ENCODE measurements around the gene HMGA1. TPM values are rescaled to one million over a fixed set of nuclear protein-coding genes. Genes with fewer than 3 reads are reported as not detected.

Gene HMGA1
- polyA plus RNA-seq, 1 of the 3 experiments (the other 2 are of a cell fraction): 433 TPM

- WGBS (ENCODE audit: low lambda C conversion rate): 86% methylated on average over 2 of the region's 2 CpGs
- no peak for DNase-seq
- no peaks in the 10 kb centered on the region for H3K27me3 ChIP-seq (ENCODE audit: insufficient read depth)
- ChIA-PET POLR2A (no interaction called here), CTCF (interaction anchor here (0.7 to 7.3 kb wide), 3 partner anchors 10 to 42 kb away, joined by 3 to 62 read pairs (median 4); no protein-coding TSS in a partner anchor)
- H3K9me3 ChIP-seq: no peaks in the 10 kb centered on the region
- TF ChIP-seq MAX (IDR thresholded peaks at IDR 0.05; ENCODE audit: low read depth): no peak
- TF ChIP-seq, protein P1, sequence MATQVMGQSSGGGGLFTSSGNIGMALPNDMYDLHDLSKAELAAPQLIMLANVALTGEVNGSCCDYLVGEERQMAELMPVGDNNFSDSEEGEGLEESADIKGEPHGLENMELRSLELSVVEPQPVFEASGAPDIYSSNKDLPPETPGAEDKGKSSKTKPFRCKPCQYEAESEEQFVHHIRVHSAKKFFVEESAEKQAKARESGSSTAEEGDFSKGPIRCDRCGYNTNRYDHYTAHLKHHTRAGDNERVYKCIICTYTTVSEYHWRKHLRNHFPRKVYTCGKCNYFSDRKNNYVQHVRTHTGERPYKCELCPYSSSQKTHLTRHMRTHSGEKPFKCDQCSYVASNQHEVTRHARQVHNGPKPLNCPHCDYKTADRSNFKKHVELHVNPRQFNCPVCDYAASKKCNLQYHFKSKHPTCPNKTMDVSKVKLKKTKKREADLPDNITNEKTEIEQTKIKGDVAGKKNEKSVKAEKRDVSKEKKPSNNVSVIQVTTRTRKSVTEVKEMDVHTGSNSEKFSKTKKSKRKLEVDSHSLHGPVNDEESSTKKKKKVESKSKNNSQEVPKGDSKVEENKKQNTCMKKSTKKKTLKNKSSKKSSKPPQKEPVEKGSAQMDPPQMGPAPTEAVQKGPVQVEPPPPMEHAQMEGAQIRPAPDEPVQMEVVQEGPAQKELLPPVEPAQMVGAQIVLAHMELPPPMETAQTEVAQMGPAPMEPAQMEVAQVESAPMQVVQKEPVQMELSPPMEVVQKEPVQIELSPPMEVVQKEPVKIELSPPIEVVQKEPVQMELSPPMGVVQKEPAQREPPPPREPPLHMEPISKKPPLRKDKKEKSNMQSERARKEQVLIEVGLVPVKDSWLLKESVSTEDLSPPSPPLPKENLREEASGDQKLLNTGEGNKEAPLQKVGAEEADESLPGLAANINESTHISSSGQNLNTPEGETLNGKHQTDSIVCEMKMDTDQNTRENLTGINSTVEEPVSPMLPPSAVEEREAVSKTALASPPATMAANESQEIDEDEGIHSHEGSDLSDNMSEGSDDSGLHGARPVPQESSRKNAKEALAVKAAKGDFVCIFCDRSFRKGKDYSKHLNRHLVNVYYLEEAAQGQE (IDR thresholded peaks at IDR 0.05; ENCODE audit: low read depth, low read length): no peak
- no peak for TF ChIP-seq FOSL2 (IDR thresholded peaks at IDR 0.05; ENCODE audit: borderline replicate concordance, low read depth)
- no peak for TF ChIP-seq FOXM1 (IDR thresholded peaks at IDR 0.05; ENCODE audit: low read depth)
- no peak for TF ChIP-seq NRF1 (IDR thresholded peaks at IDR 0.05; ENCODE audit: low read depth, low read length)
- no peak for TF ChIP-seq IRF3 (IDR thresholded peaks at IDR 0.05; ENCODE audit: low read depth, low read length)
- TF ChIP-seq MEF2A (IDR thresholded peaks at IDR 0.05; ENCODE audit: borderline replicate concordance, low read depth): no peak
- no peak for TF ChIP-seq FOXJ3 (CRISPR knock-in tag; IDR thresholded peaks at IDR 0.05)
- TF ChIP-seq, protein P2, sequence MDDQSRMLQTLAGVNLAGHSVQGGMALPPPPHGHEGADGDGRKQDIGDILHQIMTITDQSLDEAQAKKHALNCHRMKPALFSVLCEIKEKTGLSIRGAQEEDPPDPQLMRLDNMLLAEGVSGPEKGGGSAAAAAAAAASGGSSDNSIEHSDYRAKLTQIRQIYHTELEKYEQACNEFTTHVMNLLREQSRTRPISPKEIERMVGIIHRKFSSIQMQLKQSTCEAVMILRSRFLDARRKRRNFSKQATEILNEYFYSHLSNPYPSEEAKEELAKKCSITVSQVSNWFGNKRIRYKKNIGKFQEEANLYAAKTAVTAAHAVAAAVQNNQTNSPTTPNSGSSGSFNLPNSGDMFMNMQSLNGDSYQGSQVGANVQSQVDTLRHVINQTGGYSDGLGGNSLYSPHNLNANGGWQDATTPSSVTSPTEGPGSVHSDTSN (IDR thresholded peaks at IDR 0.05): no peak
- TF ChIP-seq, protein P3, sequence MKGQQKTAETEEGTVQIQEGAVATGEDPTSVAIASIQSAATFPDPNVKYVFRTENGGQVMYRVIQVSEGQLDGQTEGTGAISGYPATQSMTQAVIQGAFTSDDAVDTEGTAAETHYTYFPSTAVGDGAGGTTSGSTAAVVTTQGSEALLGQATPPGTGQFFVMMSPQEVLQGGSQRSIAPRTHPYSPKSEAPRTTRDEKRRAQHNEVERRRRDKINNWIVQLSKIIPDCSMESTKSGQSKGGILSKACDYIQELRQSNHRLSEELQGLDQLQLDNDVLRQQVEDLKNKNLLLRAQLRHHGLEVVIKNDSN (IDR thresholded peaks at IDR 0.05; ENCODE audit: borderline replicate concordance, low read depth): no peak
- TF ChIP-seq MXI1 (IDR thresholded peaks at IDR 0.05; ENCODE audit: low read depth, low read length): no peak
- TF ChIP-seq GABPA (IDR thresholded peaks at IDR 0.05; ENCODE audit: low read depth): no peak
- TF ChIP-seq GATA2 (CRISPR knock-in tag; IDR thresholded peaks at IDR 0.05): no peak
- no peak for TF ChIP-seq RAD21 (IDR thresholded peaks at IDR 0.05; ENCODE audit: low read length)
- no peaks in the 10 kb centered on the region for H3K4me1 ChIP-seq (ENCODE audit: control insufficient read depth in 1 of 2, insufficient read depth in 2 of 2, low read depth in 1 of 2, low read length in 1 of 2)
- H3K36me3 ChIP-seq (replicated peaks in 1 of 2; ENCODE audit: control insufficient read depth in 1 of 2, insufficient read depth in 2 of 2, low read length in 1 of 2): no peaks in the 10 kb centered on the region
- no peaks in the 10 kb centered on the region for H4K20me1 ChIP-seq (ENCODE audit: insufficient read depth)
- no peaks in the 10 kb centered on the region for H3F3A ChIP-seq (replicated peaks; ENCODE audit: insufficient read depth)
- H3K79me2 ChIP-seq (ENCODE audit: insufficient read depth): no peaks in the 10 kb centered on the region
- H2AFZ ChIP-seq (ENCODE audit: low read depth): no peak overlapping the region; the same call in 1 of the 2 replicates
- no peak overlapping the region for H3K9ac ChIP-seq
- H3K4me2 ChIP-seq: no peak overlapping the region
- no peak overlapping the region for H3K27ac ChIP-seq (ENCODE audit: low read depth in 2 of 2, low read length in 1 of 2)
- no peak overlapping the region for H3K4me3 ChIP-seq (ENCODE audit: low read depth in 2 of 2, low read length in 1 of 2)
- no peaks in the 10 kb centered on the region for H3K9me2 ChIP-seq
Observed at GRCh38 chr6:34205916-34206315, 30.8 kb upstream of the HMGA1 start.
